ENCODE data around the gene CLGN. TPM values are rescaled to one million over a fixed set of nuclear protein-coding genes. Genes with fewer than 3 reads are reported as not detected.

CLGN gene, protein sequence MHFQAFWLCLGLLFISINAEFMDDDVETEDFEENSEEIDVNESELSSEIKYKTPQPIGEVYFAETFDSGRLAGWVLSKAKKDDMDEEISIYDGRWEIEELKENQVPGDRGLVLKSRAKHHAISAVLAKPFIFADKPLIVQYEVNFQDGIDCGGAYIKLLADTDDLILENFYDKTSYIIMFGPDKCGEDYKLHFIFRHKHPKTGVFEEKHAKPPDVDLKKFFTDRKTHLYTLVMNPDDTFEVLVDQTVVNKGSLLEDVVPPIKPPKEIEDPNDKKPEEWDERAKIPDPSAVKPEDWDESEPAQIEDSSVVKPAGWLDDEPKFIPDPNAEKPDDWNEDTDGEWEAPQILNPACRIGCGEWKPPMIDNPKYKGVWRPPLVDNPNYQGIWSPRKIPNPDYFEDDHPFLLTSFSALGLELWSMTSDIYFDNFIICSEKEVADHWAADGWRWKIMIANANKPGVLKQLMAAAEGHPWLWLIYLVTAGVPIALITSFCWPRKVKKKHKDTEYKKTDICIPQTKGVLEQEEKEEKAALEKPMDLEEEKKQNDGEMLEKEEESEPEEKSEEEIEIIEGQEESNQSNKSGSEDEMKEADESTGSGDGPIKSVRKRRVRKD
- under 1 TPM in 2 of 4 donors, not detected in 2; 0.38 to 0.88 TPM for polyA plus RNA-seq
- long read RNA-seq, donor 1: 0 reads
- long read RNA-seq, donor 2: 0 reads
- long read RNA-seq, donor 3: 0 reads
- long read RNA-seq, donor 4: 0 reads
- long read RNA-seq, donor 5: 0 reads
- long read RNA-seq, donor 6: 0 reads
- long read RNA-seq, donor 7, transcript CLGN-201 (15 exons, 3,043 nt): major isoform, 9 of 54 reads
- long read RNA-seq, donor 7, partial matches to known transcripts: 45 of 54 reads
- long read RNA-seq, donor 7, other reads (novel, unspliced or antisense): 0 of 54 reads
- long read RNA-seq, donor 8: 0 reads
- long read RNA-seq, donor 9: 0 reads
- long read RNA-seq, donor 10, partial matches to known transcripts: 0 of 1 reads
- long read RNA-seq, donor 10, other reads (novel, unspliced or antisense): 0 of 1 reads

DNA sequence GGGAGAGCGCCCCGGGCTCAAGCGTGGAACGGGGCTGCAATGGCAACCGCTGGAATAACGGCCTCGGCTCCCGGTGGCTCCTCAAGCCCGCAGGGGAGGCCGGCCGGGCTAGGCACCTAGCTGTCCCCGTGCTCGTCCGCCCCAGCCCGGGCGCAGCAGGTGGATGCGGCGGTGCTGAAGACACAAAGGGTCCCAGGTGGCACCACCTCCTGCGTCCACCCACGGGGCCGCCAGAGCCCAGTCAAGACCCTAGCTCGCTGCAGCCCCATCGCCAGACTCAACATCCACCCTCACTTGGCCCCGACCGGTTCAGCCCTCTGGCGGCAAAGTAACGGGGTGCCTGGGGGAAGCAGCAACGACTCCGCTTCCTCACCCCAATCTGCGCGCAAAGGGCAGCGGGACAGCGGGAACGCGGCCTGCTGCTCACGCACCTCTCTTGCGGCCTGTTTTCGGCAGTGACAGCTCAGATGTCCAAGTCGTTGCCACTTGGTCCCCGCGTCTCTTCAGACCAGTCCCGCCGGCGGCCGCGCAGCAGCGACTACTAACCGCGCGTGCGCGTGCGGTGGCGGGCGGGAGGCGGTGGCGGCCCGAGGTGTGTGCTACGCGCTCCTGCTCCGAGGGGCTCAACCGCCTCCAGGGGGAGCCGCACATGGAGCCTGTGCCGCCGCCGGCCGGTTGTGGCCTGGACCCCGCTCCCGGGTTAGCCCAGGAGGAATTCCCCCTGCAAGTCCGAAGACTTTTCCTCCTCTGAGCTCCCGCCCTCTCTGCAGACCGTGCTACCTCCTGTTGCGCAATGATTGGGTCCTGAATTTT is at the start of gene CLGN:
Gene CLGN (minus strand): TSS at position 543 of the 813 bp plus-strand sequence. CDS start 14,570 bp downstream, outside the sequence.
- H3K4me1 ChIP-seq (ENCODE audit: control insufficient read depth in 3 of 3, insufficient read depth in 2 of 3, low read depth in 1 of 3, low read length in 2 of 3): no peaks in the 10 kb centered on the region
- H3K27ac ChIP-seq (ENCODE audit: low read depth in 1 of 3, low read length in 2 of 3): peak within 1 kb of the TSS in 1 of 3 donors; percentile 8
- H3K9me3 ChIP-seq (ENCODE audit: control insufficient read depth in 2 of 2, insufficient read depth in 1 of 2, low read depth in 1 of 2, low read length in 1 of 2): no peaks in the 10 kb centered on the region
- DNase-seq: peak; percentile 49 to 80
- H3K4me3 ChIP-seq (ENCODE audit: low read depth in 1 of 3, low read length in 3 of 3): peak within 1 kb of the TSS; percentile 34 to 65 (median 61)
- H3K27me3 ChIP-seq (ENCODE audit: control insufficient read depth in 3 of 3, insufficient read depth in 3 of 3, low read length in 3 of 3): peaks cover 0 to 14% (median 0%) of the 10 kb centered on the region in 3 donors
- no peak for FAIRE-seq
- 1% methylated on average over 65 to 73 of the region's 73 CpGs for WGBS, 3 donors
- no peaks in the 10 kb centered on the region for H3K36me3 ChIP-seq (ENCODE audit: control insufficient read depth in 3 of 3, insufficient read depth in 2 of 3, low read depth in 1 of 3, low read length in 3 of 3)

- peaks cover 0 to 8% (median 0%) of the 10 kb centered on the region in 3 donors for H3K27me3 ChIP-seq (ENCODE audit: control insufficient read depth in 3 of 3, insufficient read depth in 3 of 3, low read length in 3 of 3)
- DNase-seq: no peak
- H3K27ac ChIP-seq (ENCODE audit: low read depth in 1 of 3, low read length in 2 of 3): no peak overlapping the region
- FAIRE-seq: no peak
- H3K4me1 ChIP-seq (ENCODE audit: control insufficient read depth in 3 of 3, insufficient read depth in 2 of 3, low read depth in 1 of 3, low read length in 2 of 3): no peaks in the 10 kb centered on the region
- 77 to 80% (median 78%) methylated on average over 2 of the region's 2 CpGs for WGBS, 3 donors
- H3K36me3 ChIP-seq (ENCODE audit: control insufficient read depth in 3 of 3, insufficient read depth in 2 of 3, low read depth in 1 of 3, low read length in 3 of 3): no peaks in the 10 kb centered on the region
- H3K4me3 ChIP-seq (ENCODE audit: low read depth in 1 of 3, low read length in 3 of 3): no peak overlapping the region
- H3K9me3 ChIP-seq (ENCODE audit: control insufficient read depth in 2 of 2, insufficient read depth in 1 of 2, low read depth in 1 of 2, low read length in 1 of 2): no peaks in the 10 kb centered on the region
Measured at GRCh38 chr4:140472156-140472555, 44.7 kb upstream of the CLGN start.

DNA sequence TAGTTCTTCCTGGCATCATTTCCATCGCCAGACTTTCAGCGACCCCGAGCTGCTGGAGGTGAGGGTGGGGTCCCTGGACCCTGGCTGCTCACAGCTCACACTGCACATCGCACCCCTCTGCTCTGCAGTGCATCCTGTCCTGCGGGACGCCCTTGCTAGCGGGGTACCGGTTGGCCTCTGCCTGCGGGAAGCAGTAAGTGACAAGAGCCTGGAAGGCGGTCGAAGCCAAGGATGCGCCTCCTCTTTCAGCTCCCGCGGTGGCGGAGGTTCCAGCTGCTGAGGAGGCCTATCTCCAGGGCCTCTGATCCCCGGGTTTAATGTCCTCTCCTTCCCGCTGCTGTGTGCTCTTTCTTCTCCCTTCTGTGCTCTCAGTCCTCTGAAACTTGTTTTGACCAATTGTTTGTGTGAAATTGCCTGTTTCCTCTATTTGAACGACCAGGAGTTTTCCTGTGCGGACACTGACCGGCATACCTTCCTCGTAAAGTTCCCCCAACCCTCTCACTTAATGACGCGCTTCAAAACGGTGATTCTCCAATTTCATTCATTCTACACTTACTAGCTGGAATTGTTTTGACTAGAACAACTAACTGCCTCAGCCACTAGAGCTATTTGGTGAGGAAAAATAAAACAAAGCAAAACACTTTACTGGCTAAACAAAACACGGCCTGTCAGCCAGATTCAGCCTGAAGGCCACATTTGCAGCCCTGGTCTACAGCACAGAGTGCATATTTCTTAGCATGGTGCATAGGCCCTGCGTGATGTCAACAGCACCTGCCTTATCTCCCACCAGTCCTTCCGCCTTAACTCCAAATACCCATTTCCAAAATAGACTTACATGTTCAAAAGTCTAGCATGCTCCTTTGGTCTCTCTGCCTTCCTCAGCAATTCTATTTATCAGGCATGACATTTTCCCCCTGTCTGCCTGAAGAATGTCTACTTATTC is 42.6 kb upstream of the CLGN start:
- H3K4me3 ChIP-seq (ENCODE audit: low read depth in 1 of 3, low read length in 3 of 3): no peak overlapping the region
- H3K9me3 ChIP-seq (ENCODE audit: control insufficient read depth in 2 of 2, insufficient read depth in 1 of 2, low read depth in 1 of 2, low read length in 1 of 2): no peaks in the 10 kb centered on the region
- FAIRE-seq (no peak), DNase-seq (no peak)
- no peak overlapping the region for H3K27ac ChIP-seq (ENCODE audit: low read depth in 1 of 3, low read length in 2 of 3)
- 64 to 86% (median 79%) methylated on average over 27 of the region's 27 CpGs for WGBS, 3 donors
- H3K4me1 ChIP-seq (ENCODE audit: control insufficient read depth in 3 of 3, insufficient read depth in 2 of 3, low read depth in 1 of 3, low read length in 2 of 3): no peaks in the 10 kb centered on the region
- H3K36me3 ChIP-seq (ENCODE audit: control insufficient read depth in 3 of 3, insufficient read depth in 2 of 3, low read depth in 1 of 3, low read length in 3 of 3): no peaks in the 10 kb centered on the region
- H3K27me3 ChIP-seq (ENCODE audit: control insufficient read depth in 3 of 3, insufficient read depth in 3 of 3, low read length in 3 of 3): peaks cover 0 to 8% (median 0%) of the 10 kb centered on the region in 3 donors

DNA sequence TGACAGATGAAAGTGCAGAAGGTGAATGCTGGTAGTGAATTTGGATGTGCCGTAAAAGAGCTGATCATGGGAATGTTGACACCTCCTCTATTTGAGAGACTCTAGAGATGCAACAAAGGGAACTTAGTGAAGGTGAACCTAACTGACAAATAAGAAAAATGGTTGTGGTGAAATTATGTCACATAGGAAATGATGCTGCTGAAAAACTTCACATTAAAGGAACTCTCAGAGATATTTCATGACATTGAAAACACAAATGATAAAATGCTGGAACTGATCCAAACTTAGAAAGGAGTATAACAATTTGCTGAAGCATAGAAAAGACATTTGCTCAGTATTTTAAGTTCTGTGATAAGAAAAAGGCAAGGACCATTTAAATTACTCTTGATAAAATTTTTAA is 38.7 kb upstream of the CLGN start:
- H3K4me1 ChIP-seq (ENCODE audit: control insufficient read depth in 3 of 3, insufficient read depth in 2 of 3, low read depth in 1 of 3, low read length in 2 of 3): peaks cover 0 to 9% (median 2%) of the 10 kb centered on the region in 3 donors
- no peak overlapping the region for H3K4me3 ChIP-seq (ENCODE audit: low read depth in 1 of 3, low read length in 3 of 3)
- H3K27me3 ChIP-seq (ENCODE audit: control insufficient read depth in 3 of 3, insufficient read depth in 3 of 3, low read length in 3 of 3): peaks cover 0 to 8% (median 0%) of the 10 kb centered on the region in 3 donors
- 37 to 84% (median 61%) methylated on average over 1 of the region's 1 CpG for WGBS, 3 donors
- H3K27ac ChIP-seq (ENCODE audit: low read depth in 1 of 3, low read length in 2 of 3): no peak overlapping the region
- H3K36me3 ChIP-seq (ENCODE audit: control insufficient read depth in 3 of 3, insufficient read depth in 2 of 3, low read depth in 1 of 3, low read length in 3 of 3): no peaks in the 10 kb centered on the region
- no peak for DNase-seq
- FAIRE-seq: no peak
- H3K9me3 ChIP-seq (ENCODE audit: control insufficient read depth in 2 of 2, insufficient read depth in 1 of 2, low read depth in 1 of 2, low read length in 1 of 2): peaks cover 0 to 4% of the 10 kb centered on the region in 2 donors

DNA sequence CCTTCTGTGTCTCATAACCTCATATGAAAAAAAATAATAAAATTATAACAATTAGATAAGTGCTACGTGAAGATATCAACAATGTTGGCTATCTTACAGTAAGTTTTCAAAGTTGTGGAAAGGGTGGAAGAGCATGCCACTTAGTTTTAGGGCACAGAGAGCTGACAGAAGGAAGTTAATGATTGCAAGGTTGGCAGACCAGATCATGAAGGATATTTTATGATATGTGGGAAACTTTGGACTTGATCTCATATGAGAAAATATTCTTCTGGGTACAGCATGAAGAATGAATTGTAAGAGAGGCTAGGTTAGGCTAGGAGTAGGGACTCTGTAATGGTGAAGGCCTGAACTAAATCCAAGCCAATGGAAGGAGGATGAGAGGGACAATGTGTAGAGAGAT is 36.2 kb upstream of the CLGN start:
- peaks cover 0 to under 1% (median 0%) of the 10 kb centered on the region in 3 donors for H3K27me3 ChIP-seq (ENCODE audit: control insufficient read depth in 3 of 3, insufficient read depth in 3 of 3, low read length in 3 of 3)
- peaks cover 0 to 9% (median 2%) of the 10 kb centered on the region in 3 donors for H3K4me1 ChIP-seq (ENCODE audit: control insufficient read depth in 3 of 3, insufficient read depth in 2 of 3, low read depth in 1 of 3, low read length in 2 of 3)
- 18 to 54% (median 20%) methylated on average over 1 of the region's 1 CpG for WGBS, 3 donors
- H3K36me3 ChIP-seq (ENCODE audit: control insufficient read depth in 3 of 3, insufficient read depth in 2 of 3, low read depth in 1 of 3, low read length in 3 of 3): no peaks in the 10 kb centered on the region
- H3K27ac ChIP-seq (ENCODE audit: low read depth in 1 of 3, low read length in 2 of 3): peak overlapping the region in 1 of 3 donors; percentile 20
- DNase-seq: peak; percentile 52 to 85
- peaks cover 0 to 6% of the 10 kb centered on the region in 2 donors for H3K9me3 ChIP-seq (ENCODE audit: control insufficient read depth in 2 of 2, insufficient read depth in 1 of 2, low read depth in 1 of 2, low read length in 1 of 2)
- no peak overlapping the region for H3K4me3 ChIP-seq (ENCODE audit: low read depth in 1 of 3, low read length in 3 of 3)
- no peak for FAIRE-seq

DNA sequence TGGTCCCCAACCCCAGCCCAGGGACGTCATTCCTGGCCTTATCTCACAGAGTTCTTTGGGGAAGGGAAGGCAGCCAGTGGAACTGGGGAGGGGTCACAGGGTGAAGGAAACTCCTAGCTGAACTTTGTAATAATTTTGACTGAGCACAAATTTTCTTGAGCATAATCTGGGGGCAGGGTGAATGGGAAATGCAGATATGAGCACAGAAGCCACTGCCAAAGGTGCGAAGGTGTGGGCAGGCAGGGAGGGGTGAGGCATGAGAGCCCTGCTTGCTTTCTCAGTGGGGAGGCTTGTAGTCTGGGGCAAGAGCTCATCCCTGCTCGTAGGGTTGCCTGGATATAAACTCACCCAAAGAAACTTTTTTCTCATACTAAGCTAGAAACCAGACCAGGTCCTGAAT is 35.7 kb upstream of the CLGN start:
- 21 to 50% (median 22%) methylated on average over 3 of the region's 3 CpGs for WGBS, 3 donors
- H3K36me3 ChIP-seq (ENCODE audit: control insufficient read depth in 3 of 3, insufficient read depth in 2 of 3, low read depth in 1 of 3, low read length in 3 of 3): no peaks in the 10 kb centered on the region
- peaks cover 0 to 9% (median 2%) of the 10 kb centered on the region in 3 donors for H3K4me1 ChIP-seq (ENCODE audit: control insufficient read depth in 3 of 3, insufficient read depth in 2 of 3, low read depth in 1 of 3, low read length in 2 of 3)
- peaks cover 0 to 6% of the 10 kb centered on the region in 2 donors for H3K9me3 ChIP-seq (ENCODE audit: control insufficient read depth in 2 of 2, insufficient read depth in 1 of 2, low read depth in 1 of 2, low read length in 1 of 2)
- H3K27ac ChIP-seq (ENCODE audit: low read depth in 1 of 3, low read length in 2 of 3): peak overlapping the region in 1 of 3 donors; percentile 54
- H3K27me3 ChIP-seq (ENCODE audit: control insufficient read depth in 3 of 3, insufficient read depth in 3 of 3, low read length in 3 of 3): no peaks in the 10 kb centered on the region
- no peak for FAIRE-seq
- peak in 1 of 2 donors; percentile 69 for DNase-seq
- H3K4me3 ChIP-seq (ENCODE audit: low read depth in 1 of 3, low read length in 3 of 3): no peak overlapping the region

GRCh38 chr4:140450352-140450751 is 22.9 kb upstream of the CLGN start:
- FAIRE-seq (no peak), DNase-seq (no peak)
- no peaks in the 10 kb centered on the region for H3K36me3 ChIP-seq (ENCODE audit: control insufficient read depth in 3 of 3, insufficient read depth in 2 of 3, low read depth in 1 of 3, low read length in 3 of 3)
- H3K27ac ChIP-seq (ENCODE audit: low read depth in 1 of 3, low read length in 2 of 3): no peak overlapping the region
- no peaks in the 10 kb centered on the region for H3K27me3 ChIP-seq (ENCODE audit: control insufficient read depth in 3 of 3, insufficient read depth in 3 of 3, low read length in 3 of 3)
- H3K4me1 ChIP-seq (ENCODE audit: control insufficient read depth in 3 of 3, insufficient read depth in 2 of 3, low read depth in 1 of 3, low read length in 2 of 3): no peaks in the 10 kb centered on the region
- whole genome bisulfite sequencing, 3 donors: 59 to 67% (median 63%) methylated on average over 3 of the region's 3 CpGs
- H3K4me3 ChIP-seq (ENCODE audit: low read depth in 1 of 3, low read length in 3 of 3): no peak overlapping the region
- H3K9me3 ChIP-seq (ENCODE audit: control insufficient read depth in 2 of 2, insufficient read depth in 1 of 2, low read depth in 1 of 2, low read length in 1 of 2): no peaks in the 10 kb centered on the region

Measured in small intestine (tissue), 16 donors.